Prostate gland (tissue), 2 donors: Measurements from ENCODE around the gene TLR10.

Experiments
- CTCF ChIP-seq, 4 experiments: fragments of 200-600 bp in 2 of 4; fragments of 450-650 bp in 2 of 4; sonication (generic) in 2 of 4; IDR thresholded peaks; 1 replicate in 3 of 4; 2 replicates in 1 of 4; pipeline ENCODE4 v1.5.1; 2016 to 2019; ENCODE audit warnings: antibody characterized with exemption in 4 of 4, mild to moderate bottlenecking in 2 of 4, moderate library complexity in 2 of 4
- POLR2A ChIP-seq: fragments of 450-650 bp; IDR thresholded peaks from one replicate; pipeline ENCODE4 v1.6.1; 2016; ENCODE audit warnings: antibody characterized with exemption, mild to moderate bottlenecking
- POLR2AphosphoS5 ChIP-seq: sonication (generic); formaldehyde crosslinking; IDR thresholded peaks from one replicate; pipeline ENCODE4 v1.6.1; 2017; ENCODE audit warnings: antibody characterized with exemption

- no peak for TF ChIP-seq CTCF (IDR thresholded peaks at IDR 0.05)
- TF ChIP-seq POLR2A: no peak
- no peak for TF ChIP-seq POLR2AphosphoS5
Observed at GRCh38 chr4:38784141-38784540, 1.4 kb upstream of the TLR10 start.
